NCI-H1930 (cell line): ENCODE measurements around the gene IGF2BP1.
"Not testable (repeated sequence)": the region's sequence is repeated elsewhere in the genome, so short reads cannot be mapped to it uniquely, and the experiment has no call there.

ENCODE experiments used
- DNase-seq, 2 experiments: peaks; one replicate each; lab custom pipeline; 2025; lab: John Stamatoyannopoulos, UW

IGF2BP1 gene

DNA sequence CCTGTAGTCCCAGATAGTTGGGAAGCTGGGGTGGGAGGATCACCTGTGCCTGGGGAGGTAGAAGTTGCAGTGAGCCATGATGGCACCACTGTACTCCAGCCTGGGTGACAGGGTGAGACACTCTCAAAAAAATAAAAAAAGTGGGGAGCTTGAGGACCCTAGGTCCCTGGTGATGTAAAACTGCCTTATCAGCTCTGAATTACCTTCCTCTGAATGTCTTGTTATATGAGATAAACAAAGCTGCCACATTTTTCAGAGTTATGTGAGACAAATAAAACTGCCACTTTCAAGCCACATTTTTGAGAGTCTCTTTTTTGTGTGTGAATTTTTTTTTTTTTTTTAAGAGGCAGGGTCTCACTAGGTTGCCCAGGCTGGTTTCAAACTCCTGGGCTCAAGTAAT lies 103.4 kb downstream of the IGF2BP1 start:
- DNase-seq = no peak

DNA sequence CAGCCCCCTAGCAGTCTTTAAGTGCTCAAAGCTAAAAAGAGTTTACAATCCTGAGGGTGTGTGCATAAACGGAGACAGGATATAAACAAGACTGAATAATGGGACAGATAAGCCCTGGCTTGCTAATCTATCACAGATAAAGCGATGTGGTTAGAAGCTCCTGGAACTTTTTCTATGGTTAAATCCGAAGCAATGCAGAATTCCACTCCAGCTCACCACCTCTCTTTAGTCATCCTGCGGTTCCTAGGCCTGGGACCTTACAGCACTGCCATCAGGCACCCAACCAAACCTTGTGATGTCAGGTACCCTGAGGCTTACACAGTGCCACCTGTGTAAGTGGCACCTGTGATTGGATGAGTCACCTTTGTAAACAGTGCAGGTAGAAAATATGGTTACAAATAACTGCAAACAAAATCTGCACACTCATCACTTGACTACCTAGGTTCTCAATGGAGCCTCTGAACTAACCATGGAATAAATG lies 103.9 kb downstream of the IGF2BP1 start:
- no peak for DNase-seq

DNA sequence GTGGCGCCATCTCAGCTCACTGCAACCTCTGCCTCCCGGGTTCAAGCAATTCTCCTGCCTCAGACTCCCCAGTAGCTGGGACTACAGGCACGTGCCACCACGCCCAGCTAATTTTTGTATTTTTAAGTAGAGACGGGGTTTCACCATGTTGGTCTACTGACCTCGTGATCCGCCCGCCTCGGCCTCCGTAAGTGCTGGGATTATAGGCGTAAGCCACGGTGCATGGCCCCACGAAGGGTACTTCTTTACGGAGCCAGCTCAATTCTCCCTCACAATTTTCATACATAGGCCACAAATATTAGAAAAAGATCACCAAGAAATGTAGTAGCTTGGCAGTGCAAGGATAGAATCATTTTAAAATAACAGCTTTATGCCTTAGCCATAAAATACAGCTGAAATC lies 106.2 kb downstream of the IGF2BP1 start:
- not testable (repeated sequence) for DNase-seq

DNA sequence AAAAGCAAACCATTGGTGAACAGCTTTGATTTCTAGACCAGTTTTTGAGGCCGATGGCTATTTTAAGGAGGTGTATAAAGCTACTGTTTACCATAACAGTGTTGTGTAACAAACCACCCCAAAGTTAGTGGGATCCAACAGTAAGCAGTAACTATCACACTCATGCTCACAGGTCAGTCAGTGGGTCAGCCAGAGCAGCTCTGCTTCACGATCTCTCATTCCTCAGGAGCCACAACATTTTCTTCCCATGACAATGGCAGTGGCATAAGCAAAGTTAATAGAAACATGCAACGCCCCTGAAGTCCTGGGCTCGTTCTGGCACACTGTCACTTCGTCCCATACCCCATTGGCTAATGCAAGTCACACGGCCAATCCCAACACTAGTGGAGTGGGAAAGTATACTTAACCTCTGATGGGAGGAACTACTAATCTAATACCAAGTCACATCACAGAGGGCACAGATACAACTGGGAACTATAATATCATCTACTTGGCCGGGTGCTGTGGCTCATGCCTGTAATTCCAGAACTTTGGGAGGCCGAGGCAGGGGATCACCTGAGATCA lies 107.4 kb downstream of the IGF2BP1 start:
- no peak for DNase-seq
